ENCODE results near the gene CABLES1.

The CABLES1 gene

GRCh38 chr18:23210526-23210925 is 75.2 kb downstream of the CABLES1 start:
- no peak for DNase-seq
- Mint-ChIP-seq H3K36me3 (peaks cover 2% of the 10 kb centered on the region), H3K27me3 (peaks cover 21% of the 10 kb centered on the region), H3K27ac (no peak overlapping the region), H3K4me1 (no peaks in the 10 kb centered on the region), H3K4me3 (no peak overlapping the region), H3K9me3 (peaks cover 2% of the 10 kb centered on the region)
- CTCF ChIA-PET = no interaction called here

- Mint-ChIP-seq H3K36me3 (peaks cover 2% of the 10 kb centered on the region), H3K4me3 (no peak overlapping the region), H3K27me3 (peaks cover 17% of the 10 kb centered on the region), H3K4me1 (no peaks in the 10 kb centered on the region), H3K27ac (no peak overlapping the region), H3K9me3 (peaks cover 2% of the 10 kb centered on the region)
- DNase-seq = no peak
- CTCF ChIA-PET = no interaction called here
These were observed 75.9 kb downstream of the CABLES1 start for GRCh38 chr18:23211146-23211545.

GRCh38 chr18:23212161-23212560 is 76.9 kb downstream of the CABLES1 start:
- no peak for DNase-seq
- peaks cover 2% of the 10 kb centered on the region for H3K9me3 Mint-ChIP-seq
- CTCF ChIA-PET = no interaction called here
- H3K4me1 Mint-ChIP-seq = no peaks in the 10 kb centered on the region
- H3K4me3 Mint-ChIP-seq = no peak overlapping the region
- H3K27ac Mint-ChIP-seq = no peak overlapping the region
- H3K36me3 Mint-ChIP-seq = no peaks in the 10 kb centered on the region
- peaks cover 18% of the 10 kb centered on the region for H3K27me3 Mint-ChIP-seq

- Mint-ChIP-seq H3K27ac (no peak overlapping the region), H3K4me1 (no peaks in the 10 kb centered on the region), H3K4me3 (no peak overlapping the region), H3K36me3 (no peaks in the 10 kb centered on the region), H3K9me3 (peaks cover 2% of the 10 kb centered on the region), H3K27me3 (peaks cover 13% of the 10 kb centered on the region)
- CTCF ChIA-PET = no interaction called here
- no peak for DNase-seq
These were observed 77.9 kb downstream of the CABLES1 start for GRCh38 chr18:23213200-23213599.

GRCh38 chr18:23217781-23218180 is 82.5 kb downstream of the CABLES1 start:
- DNase-seq = no peak
- Mint-ChIP-seq H3K27me3 (peaks cover 11% of the 10 kb centered on the region), H3K27ac (no peak overlapping the region), H3K4me3 (no peak overlapping the region), H3K4me1 (no peaks in the 10 kb centered on the region), H3K36me3 (no peaks in the 10 kb centered on the region), H3K9me3 (no peaks in the 10 kb centered on the region)
- CTCF ChIA-PET = no interaction called here

- Mint-ChIP-seq H3K27ac (no peak overlapping the region), H3K4me3 (no peak overlapping the region), H3K9me3 (no peaks in the 10 kb centered on the region), H3K4me1 (peaks cover 1% of the 10 kb centered on the region), H3K27me3 (peaks cover 15% of the 10 kb centered on the region), H3K36me3 (no peaks in the 10 kb centered on the region)
- CTCF ChIA-PET = no interaction called here
- DNase-seq = no peak
These were observed 85.1 kb downstream of the CABLES1 start for GRCh38 chr18:23220355-23220754.

GRCh38 chr18:23223641-23224040 is 88.4 kb downstream of the CABLES1 start:
- peaks cover 24% of the 10 kb centered on the region for H3K4me1 Mint-ChIP-seq
- H3K27me3 Mint-ChIP-seq = peaks cover 11% of the 10 kb centered on the region
- H3K4me3 Mint-ChIP-seq = no peak overlapping the region
- no peak for DNase-seq
- peaks cover 3% of the 10 kb centered on the region for H3K36me3 Mint-ChIP-seq
- peak overlapping the region; percentile 25 for H3K27ac Mint-ChIP-seq
- no peaks in the 10 kb centered on the region for H3K9me3 Mint-ChIP-seq
- CTCF ChIA-PET = interaction anchor here (0.5 kb wide), 1 partner anchor 56 kb away, joined by 4 read pairs; no protein-coding TSS in a partner anchor

- Mint-ChIP-seq H3K27ac (no peak overlapping the region), H3K36me3 (peaks cover 6% of the 10 kb centered on the region)
- CTCF ChIA-PET = interaction anchor here (0.9 to 1.5 kb wide), 2 partner anchors 133 to 152 kb away, joined by 3 to 6 read pairs; no protein-coding TSS in a partner anchor
These were observed 90.2 kb downstream of the CABLES1 start for GRCh38 chr18:23225503-23225902.

GRCh38 chr18:23226391-23226790 is 91.1 kb downstream of the CABLES1 start:
- Mint-ChIP-seq H3K9me3 (peaks cover 7% of the 10 kb centered on the region), H3K4me1 (peaks cover 48% of the 10 kb centered on the region)

More at GRCh38 chr18:23225503-23225902, 90.2 kb downstream of the CABLES1 start:
- no peak for DNase-seq
- Mint-ChIP-seq H3K27me3 (peaks cover 11% of the 10 kb centered on the region), H3K4me1 (peaks cover 40% of the 10 kb centered on the region), H3K9me3 (peaks cover 3% of the 10 kb centered on the region), H3K4me3 (no peak overlapping the region)

GRCh38 chr18:23226930-23227725 is 91.8 kb downstream of the CABLES1 start:
- Mint-ChIP-seq H3K4me1 (peaks cover 55% of the 10 kb centered on the region), H3K27me3 (peaks cover 4% of the 10 kb centered on the region), H3K9me3 (peaks cover 12% of the 10 kb centered on the region), H3K27ac (no peak overlapping the region), H3K4me3 (no peak overlapping the region), H3K36me3 (peaks cover 15% of the 10 kb centered on the region)
- no peak for DNase-seq
- CTCF ChIA-PET = interaction anchor here (2.6 kb wide), 1 partner anchor 96 kb away, joined by 9 read pairs; no protein-coding TSS in a partner anchor

More at GRCh38 chr18:23226391-23226790, 91.1 kb downstream of the CABLES1 start:
- no peak for DNase-seq
- peaks cover 11% of the 10 kb centered on the region for H3K27me3 Mint-ChIP-seq
- peaks cover 10% of the 10 kb centered on the region for H3K36me3 Mint-ChIP-seq
- CTCF ChIA-PET = interaction anchor here (0.9 to 2.6 kb wide), 2 partner anchors 96 to 151 kb away, joined by 3 to 9 read pairs; no protein-coding TSS in a partner anchor
- no peak overlapping the region for H3K4me3 Mint-ChIP-seq
- no peak overlapping the region for H3K27ac Mint-ChIP-seq

- peaks cover 15% of the 10 kb centered on the region for H3K36me3 Mint-ChIP-seq
- DNase-seq = no peak
- peaks cover 60% of the 10 kb centered on the region for H3K4me1 Mint-ChIP-seq
- peaks cover 16% of the 10 kb centered on the region for H3K9me3 Mint-ChIP-seq
- peaks cover 4% of the 10 kb centered on the region for H3K27me3 Mint-ChIP-seq
- no peak overlapping the region for H3K4me3 Mint-ChIP-seq
- no peak overlapping the region for H3K27ac Mint-ChIP-seq
- CTCF ChIA-PET = interaction anchor here (2.4 to 2.6 kb wide), 2 partner anchors 97 to 131 kb away, joined by 9 to 14 read pairs; no protein-coding TSS in a partner anchor
These were observed 92.4 kb downstream of the CABLES1 start for GRCh38 chr18:23227726-23228070.

- Mint-ChIP-seq H3K9me3 (peaks cover 16% of the 10 kb centered on the region), H3K27ac (peak overlapping the region; percentile 88), H3K4me3 (no peak overlapping the region), H3K36me3 (peaks cover 17% of the 10 kb centered on the region), H3K27me3 (peaks cover 4% of the 10 kb centered on the region), H3K4me1 (peaks cover 67% of the 10 kb centered on the region)
- peak; percentile 48 for DNase-seq
- CTCF ChIA-PET = interaction anchor here (1.1 to 2.6 kb wide), 3 partner anchors 98 to 130 kb away, joined by 3 to 14 read pairs (median 9); no protein-coding TSS in a partner anchor
These were observed 93.1 kb downstream of the CABLES1 start for GRCh38 chr18:23228102-23229061.

- H3K9me3 Mint-ChIP-seq = peaks cover 16% of the 10 kb centered on the region
- H3K36me3 Mint-ChIP-seq = peaks cover 17% of the 10 kb centered on the region
These were observed 94.2 kb downstream of the CABLES1 start for GRCh38 chr18:23229472-23229871.

GRCh38 chr18:23230686-23231085 is 95.4 kb downstream of the CABLES1 start:
- no peak overlapping the region for H3K4me3 Mint-ChIP-seq
- peaks cover 16% of the 10 kb centered on the region for H3K9me3 Mint-ChIP-seq
- H3K27me3 Mint-ChIP-seq = no peaks in the 10 kb centered on the region
- DNase-seq = no peak
- peaks cover 72% of the 10 kb centered on the region for H3K4me1 Mint-ChIP-seq
- peaks cover 17% of the 10 kb centered on the region for H3K36me3 Mint-ChIP-seq
- CTCF ChIA-PET = interaction anchor here (0.9 kb wide), 1 partner anchor 77 kb away, joined by 3 read pairs; no protein-coding TSS in a partner anchor
- peak overlapping the region; percentile 89 for H3K27ac Mint-ChIP-seq

More at GRCh38 chr18:23229472-23229871, 94.2 kb downstream of the CABLES1 start:
- H3K27me3 Mint-ChIP-seq = peaks cover 4% of the 10 kb centered on the region
- CTCF ChIA-PET = interaction anchor here (1.1 to 2.4 kb wide), 2 partner anchors 112 to 129 kb away, joined by 3 to 14 read pairs; no protein-coding TSS in a partner anchor
- no peak overlapping the region for H3K4me3 Mint-ChIP-seq
- DNase-seq = no peak
- H3K27ac Mint-ChIP-seq = peak overlapping the region; percentile 72
- peaks cover 73% of the 10 kb centered on the region for H3K4me1 Mint-ChIP-seq
